D341Med (cell line): ENCODE results near the gene TMEM154.
A peak's percentile ranks its signal among the peaks of the same experiment; 100 is the strongest.
"Not testable (repeated sequence)": the region's sequence is repeated elsewhere in the genome, so short reads cannot be mapped to it uniquely, and the experiment has no call there.

Source experiments
- DNase-seq: peaks from one replicate; pipeline ENCODE4 v3.0.0; 2012; ENCODE audit warnings: low spot score

Gene TMEM154

GRCh38 chr4:152666946-152667345 is 12.9 kb downstream of the TMEM154 start:
- DNase-seq, result no peak

GRCh38 chr4:152665691-152666395 is 14.0 kb downstream of the TMEM154 start:
- no peak for DNase-seq

- not testable (repeated sequence) for DNase-seq
Measured at GRCh38 chr4:152664067-152664378, 15.8 kb downstream of the TMEM154 start.

- DNase-seq, result no peak
Measured at GRCh38 chr4:152663203-152664066, 16.4 kb downstream of the TMEM154 start.

GRCh38 chr4:152661649-152662048 is 18.1 kb downstream of the TMEM154 start:
- no peak for DNase-seq

- DNase-seq, result no peak
Measured at GRCh38 chr4:152660526-152660925, 19.3 kb downstream of the TMEM154 start.

- no peak for DNase-seq
Measured at GRCh38 chr4:152659806-152660205, 20.0 kb downstream of the TMEM154 start.

- no peak for DNase-seq
Measured at GRCh38 chr4:152657657-152658056, 22.1 kb downstream of the TMEM154 start.

- no peak for DNase-seq
Measured at GRCh38 chr4:152655272-152656129, 24.3 kb downstream of the TMEM154 start.

GRCh38 chr4:152652102-152652501 is 27.7 kb downstream of the TMEM154 start:
- DNase-seq, result no peak

GRCh38 chr4:152651473-152652060 is 28.2 kb downstream of the TMEM154 start:
- DNase-seq, result no peak

- no peak for DNase-seq
Measured at GRCh38 chr4:152646221-152646620, 33.6 kb downstream of the TMEM154 start.

- no peak for DNase-seq
Measured at GRCh38 chr4:152644130-152644529, 35.7 kb downstream of the TMEM154 start.

GRCh38 chr4:152643153-152644035 is 36.4 kb downstream of the TMEM154 start:
- no peak for DNase-seq

- DNase-seq, result peak; percentile 41
Measured at GRCh38 chr4:152640058-152640921, 39.5 kb downstream of the TMEM154 start.

- no peak for DNase-seq
Measured at GRCh38 chr4:152635851-152636250, 43.9 kb downstream of the TMEM154 start.

GRCh38 chr4:152634110-152634760 is 45.6 kb downstream of the TMEM154 start:
- DNase-seq, result no peak

- no peak for DNase-seq
Measured at GRCh38 chr4:152633118-152633517, 46.7 kb downstream of the TMEM154 start.

GRCh38 chr4:152630324-152630723 is 49.5 kb downstream of the TMEM154 start:
- DNase-seq, result no peak

GRCh38 chr4:152629908-152630307 is 49.9 kb downstream of the TMEM154 start:
- DNase-seq, result no peak
